IPS-18a (cell line): Measurements from ENCODE around the gene EEF1A2.
A peak's percentile ranks its signal among the peaks of the same experiment; 100 is the strongest.

Experiments used
- H3K27ac ChIP-seq: one replicate; pipeline ENCODE4 v1.5.1; 2013; ENCODE audit warnings: low read length
- H3K27me3 ChIP-seq: one replicate; pipeline ENCODE4 v1.6.1; 2013; ENCODE audit warnings: mild to moderate bottlenecking, low read length; ENCODE audit not compliant: control insufficient read depth, insufficient read depth
- H3K36me3 ChIP-seq: one replicate; pipeline ENCODE4 v1.6.1; 2013; ENCODE audit warnings: low read depth, low read length; ENCODE audit not compliant: control insufficient read depth
- H3K4me1 ChIP-seq: one replicate; pipeline ENCODE4 v1.6.1; 2013; ENCODE audit warnings: low read depth, low read length; ENCODE audit not compliant: control insufficient read depth
- H3K4me3 ChIP-seq: one replicate; pipeline ENCODE4 v1.5.1; 2013; ENCODE audit warnings: low read length
- H3K9ac ChIP-seq: one replicate; pipeline ENCODE4 v1.6.1; 2013; ENCODE audit warnings: mild to moderate bottlenecking, low read length, moderate library complexity
- H3K9me3 ChIP-seq: one replicate; pipeline ENCODE4 v1.6.1; 2013; ENCODE audit warnings: low read depth, low read length; ENCODE audit not compliant: control insufficient read depth

Gene EEF1A2

DNA sequence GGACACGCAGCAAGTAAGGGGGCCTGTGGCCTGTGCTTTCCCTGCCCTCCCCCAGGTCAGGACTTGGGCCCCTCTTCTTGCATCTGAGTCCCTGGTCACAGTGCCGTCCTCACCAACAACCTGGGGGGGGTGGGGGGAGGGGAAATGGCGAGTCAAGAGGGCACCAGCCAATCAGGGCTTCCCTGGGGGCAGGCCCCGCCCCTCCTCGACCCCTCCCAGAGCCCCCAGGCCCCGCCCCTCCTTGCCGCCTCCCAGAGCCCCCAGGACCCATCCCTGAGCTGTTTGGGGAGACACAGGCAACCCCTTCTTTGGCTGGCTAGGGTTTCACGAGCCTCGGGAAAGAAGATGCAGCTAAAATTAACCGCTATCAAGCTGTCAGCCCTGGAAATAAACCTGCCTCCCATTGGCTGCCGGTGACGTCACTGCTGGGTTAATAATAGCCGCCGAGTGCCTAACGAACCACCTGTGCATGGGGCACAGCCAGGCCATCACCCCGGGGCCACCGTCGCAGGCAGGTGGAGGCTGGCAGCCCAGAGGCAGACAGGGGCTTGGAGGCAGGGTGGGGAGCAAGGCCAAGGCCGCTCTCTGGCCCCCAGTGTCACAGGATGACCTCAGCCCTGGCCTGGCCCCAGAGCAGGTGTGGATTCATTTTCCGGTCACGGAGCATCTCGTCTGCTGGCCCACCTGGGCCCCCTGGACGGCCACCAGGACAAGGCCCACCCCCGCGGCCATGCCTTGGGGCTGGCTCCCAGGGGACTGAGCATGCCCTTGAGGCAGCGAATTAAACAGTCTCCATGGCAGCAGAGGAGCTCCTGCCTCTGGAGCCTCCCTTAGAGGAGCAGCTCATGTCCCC lies 3.2 kb upstream of the EEF1A2 start:
- Histone ChIP-seq H3K9ac (no peak overlapping the region), H3K36me3 (no peaks in the 10 kb centered on the region), H3K27ac (no peak overlapping the region), H3K4me1 (peaks cover 4% of the 10 kb centered on the region), H3K27me3 (peaks cover 54% of the 10 kb centered on the region), H3K9me3 (no peaks in the 10 kb centered on the region), H3K4me3 (peak overlapping the region; percentile 39)

DNA sequence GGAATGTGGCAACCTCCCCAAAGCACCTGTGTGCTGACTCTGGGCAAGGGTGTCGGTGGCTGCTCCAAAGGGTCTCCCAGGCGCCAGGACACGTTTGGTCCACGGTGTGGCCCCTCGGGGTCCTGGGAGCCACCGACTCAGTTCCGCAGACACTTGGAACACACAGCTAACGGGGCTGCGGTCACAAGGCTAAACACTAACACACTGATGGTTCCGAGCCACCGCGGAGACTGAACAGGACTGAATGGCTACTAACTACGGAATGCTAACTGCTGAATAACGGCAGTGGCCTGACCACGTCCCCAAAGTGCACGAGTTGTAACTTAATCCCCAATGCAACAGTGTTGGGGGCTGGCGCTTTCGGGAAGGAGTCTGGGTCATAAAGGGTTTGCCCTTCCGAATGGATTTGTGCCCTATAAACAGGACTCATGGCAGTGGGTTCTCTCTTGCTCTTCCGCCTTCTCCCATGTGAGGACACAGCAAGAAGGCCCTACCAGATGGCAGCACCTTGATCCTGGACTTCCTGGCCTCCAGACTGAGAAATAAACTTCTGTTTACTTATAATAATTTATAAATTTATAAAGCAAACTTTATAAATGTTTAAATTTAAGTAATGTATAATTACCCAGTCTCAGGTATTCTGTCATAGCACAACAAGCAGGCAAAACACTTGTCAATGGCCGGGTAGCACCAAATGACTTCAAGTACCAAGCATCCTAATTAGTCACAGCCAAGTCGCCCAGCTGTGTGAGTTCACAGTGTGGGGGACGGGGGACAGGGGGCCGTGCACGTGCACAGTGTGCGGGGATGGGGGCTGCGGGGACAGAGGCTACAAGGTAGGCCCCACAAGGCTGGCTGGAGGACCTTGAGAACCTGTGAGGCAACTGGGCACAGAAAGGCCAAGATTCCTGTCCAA lies 2.3 kb upstream of the EEF1A2 start:
- Histone ChIP-seq H3K4me3 (no peak overlapping the region), H3K9ac (no peak overlapping the region), H3K27me3 (peaks cover 62% of the 10 kb centered on the region), H3K27ac (no peak overlapping the region), H3K4me1 (peaks cover 4% of the 10 kb centered on the region), H3K36me3 (no peaks in the 10 kb centered on the region), H3K9me3 (no peaks in the 10 kb centered on the region)

DNA sequence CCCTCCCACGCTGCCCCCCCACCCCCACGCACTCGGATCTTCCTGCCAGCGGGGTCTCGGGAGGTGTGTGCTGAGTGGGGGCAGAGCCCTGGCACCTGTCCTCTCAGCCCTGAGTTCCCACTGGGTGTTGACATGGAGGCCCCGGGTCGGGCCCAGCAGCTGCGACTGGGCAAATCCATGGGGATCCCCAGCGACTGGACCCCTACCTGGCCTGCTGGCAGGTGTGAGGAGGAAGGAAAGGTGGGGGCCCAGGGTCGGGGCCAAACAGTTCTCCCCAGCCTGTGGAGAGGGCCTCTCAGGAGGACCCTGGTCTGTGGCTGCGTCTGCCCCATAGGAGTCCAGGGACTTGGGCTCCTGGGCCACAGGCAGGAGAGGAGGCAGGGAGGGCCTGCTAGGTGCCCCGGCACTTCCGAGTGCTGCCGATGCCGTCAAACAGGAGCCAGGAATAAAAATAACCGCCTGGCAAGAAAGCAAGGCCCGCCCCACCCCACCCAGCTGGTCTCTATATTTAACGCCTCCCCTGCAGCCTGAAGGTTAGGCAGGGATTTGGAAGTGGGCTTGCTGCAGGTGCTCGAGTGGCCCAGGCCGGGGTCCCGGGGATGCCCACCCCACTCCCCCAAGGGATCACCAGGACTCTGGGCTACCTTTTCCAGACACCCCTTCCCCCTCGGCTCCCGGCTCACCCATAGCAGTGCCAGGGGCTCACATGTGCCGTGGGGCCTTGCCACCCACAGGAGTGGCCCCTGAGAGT lies 1.4 kb upstream of the EEF1A2 start:
- H3K36me3 ChIP-seq, result no peaks in the 10 kb centered on the region
- H3K27me3 ChIP-seq, result peaks cover 71% of the 10 kb centered on the region
- H3K9me3 ChIP-seq, result no peaks in the 10 kb centered on the region
- no peak overlapping the region for H3K9ac ChIP-seq
- H3K27ac ChIP-seq, result no peak overlapping the region
- no peak overlapping the region for H3K4me3 ChIP-seq
- peaks cover 4% of the 10 kb centered on the region for H3K4me1 ChIP-seq

DNA sequence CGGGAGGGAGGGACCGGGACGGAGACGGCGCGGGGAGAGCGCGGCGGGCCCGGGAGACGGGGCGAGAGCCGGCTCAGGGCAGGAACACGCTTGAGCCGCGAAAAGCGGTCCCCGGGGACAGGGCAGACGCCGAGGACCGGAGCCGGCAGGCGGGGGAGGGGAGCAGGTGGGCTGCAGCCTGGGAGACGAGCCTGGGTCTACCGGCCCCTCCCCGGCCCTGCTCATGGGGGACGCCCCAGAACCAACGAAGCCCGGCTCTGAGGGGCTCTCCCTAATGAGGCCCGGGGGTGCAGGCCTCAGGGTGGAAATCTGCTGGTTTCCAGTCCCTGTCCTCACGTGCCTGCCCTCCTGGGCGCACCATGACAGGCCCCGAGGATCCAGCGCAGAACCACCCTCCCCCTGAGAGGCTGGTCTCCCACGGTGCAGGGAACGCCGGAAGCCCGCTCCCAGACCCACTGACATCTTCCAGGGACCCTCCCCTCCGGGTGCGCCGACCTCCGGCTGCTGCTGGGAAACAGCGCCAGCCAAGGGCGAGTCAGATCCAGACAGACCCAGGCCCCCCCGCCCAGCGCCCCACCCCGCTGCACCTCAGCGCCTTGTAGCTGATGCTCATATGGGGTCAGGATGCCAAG lies 571 bp upstream of the EEF1A2 start:
- no peaks in the 10 kb centered on the region for H3K9me3 ChIP-seq
- H3K27ac ChIP-seq, result no peak overlapping the region
- H3K9ac ChIP-seq, result no peak overlapping the region
- H3K27me3 ChIP-seq, result peaks cover 65% of the 10 kb centered on the region
- no peaks in the 10 kb centered on the region for H3K36me3 ChIP-seq
- peak overlapping the region; percentile 33 for H3K4me3 ChIP-seq
- H3K4me1 ChIP-seq, result peaks cover 4% of the 10 kb centered on the region

DNA sequence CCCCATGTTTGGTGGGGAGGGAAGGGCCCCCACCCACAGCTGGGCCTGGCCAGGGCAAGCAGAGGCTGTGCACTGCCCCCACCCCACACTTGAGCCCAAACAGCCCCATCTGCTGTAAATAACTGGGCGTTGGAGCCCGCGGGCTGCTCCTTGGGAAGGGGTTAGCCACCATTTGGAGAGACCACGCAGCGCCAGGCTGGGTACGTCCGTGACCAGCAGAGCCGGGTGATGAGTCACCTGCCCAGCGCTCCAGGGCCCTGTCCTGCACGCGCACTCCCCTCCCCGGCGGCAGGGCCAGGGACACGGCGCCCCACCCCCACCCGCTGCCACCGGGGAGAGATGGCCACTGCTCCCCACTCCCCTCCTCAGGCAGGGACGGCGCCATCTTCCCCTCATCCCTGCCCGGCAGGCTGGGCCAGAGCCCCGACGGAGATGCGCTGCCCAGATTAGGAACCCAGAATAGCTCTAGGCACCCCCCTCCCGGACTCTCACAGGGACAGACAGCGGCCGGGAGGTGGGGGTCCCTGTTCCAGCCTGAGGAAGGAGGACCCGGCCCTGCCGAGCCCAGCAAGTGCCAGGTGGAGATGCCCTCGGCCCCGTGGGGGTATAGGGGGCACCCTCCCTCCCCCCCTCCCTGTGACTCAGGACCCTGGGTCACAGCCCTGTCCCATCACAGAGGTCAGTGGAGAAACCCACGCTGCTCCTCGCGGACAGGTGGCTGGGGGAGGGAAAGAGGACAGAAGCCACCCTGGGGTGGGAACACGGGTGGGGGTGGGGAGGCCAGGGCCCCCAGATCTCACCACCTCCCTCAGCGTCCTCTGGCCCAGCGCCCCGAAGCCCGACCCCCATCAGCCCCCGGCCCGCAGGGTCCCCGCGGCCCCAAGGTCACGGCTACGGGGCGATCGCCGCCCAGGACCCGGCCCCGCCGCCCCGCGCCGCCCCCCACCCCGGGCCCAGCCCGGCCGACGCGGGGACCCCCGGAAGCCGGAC lies 642 bp downstream of the EEF1A2 start:
- peaks cover 55% of the 10 kb centered on the region for H3K27me3 ChIP-seq
- no peaks in the 10 kb centered on the region for H3K36me3 ChIP-seq
- peaks cover 4% of the 10 kb centered on the region for H3K4me1 ChIP-seq
- H3K27ac ChIP-seq, result no peak overlapping the region
- H3K9me3 ChIP-seq, result no peaks in the 10 kb centered on the region
- no peak overlapping the region for H3K9ac ChIP-seq
- H3K4me3 ChIP-seq, result peak overlapping the region; percentile 27

DNA sequence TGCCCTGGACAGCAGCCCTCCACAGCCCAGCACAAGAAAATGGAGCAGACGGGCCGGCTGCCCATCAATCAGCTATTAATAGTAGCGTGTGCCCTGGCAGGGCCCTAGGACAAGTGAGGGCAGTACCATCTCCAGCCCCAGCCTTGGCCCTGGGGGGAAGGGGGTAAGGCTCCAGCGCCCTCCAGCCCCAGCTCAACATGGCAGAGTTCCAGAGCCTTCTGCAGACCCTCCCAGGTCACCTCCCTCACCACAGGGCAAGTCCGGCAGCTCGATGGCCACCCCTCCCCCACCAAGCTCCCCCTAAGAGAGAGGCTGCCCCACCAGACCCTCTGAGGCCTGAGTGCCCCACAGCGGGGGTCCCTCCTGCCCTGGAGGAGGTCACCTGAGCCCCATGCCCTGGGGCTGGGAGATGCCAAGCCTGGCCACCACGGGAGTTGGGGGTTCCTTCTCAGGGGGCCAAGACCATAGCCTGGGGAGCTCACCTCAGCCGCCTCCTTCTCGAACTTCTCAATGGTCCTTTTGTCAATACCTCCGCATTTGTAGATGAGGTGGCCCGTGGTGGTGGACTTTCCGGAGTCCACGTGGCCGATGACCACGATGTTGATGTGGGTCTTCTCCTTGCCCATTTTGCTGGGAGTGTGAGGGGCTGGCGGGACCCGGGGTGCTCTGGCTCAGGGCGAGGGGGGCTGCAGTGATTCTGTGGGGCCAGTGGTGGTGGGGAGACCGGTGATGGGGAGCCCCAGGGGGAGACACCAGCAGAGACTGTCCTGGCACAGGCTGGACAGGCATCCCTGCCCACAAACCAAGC lies 1.5 kb downstream of the EEF1A2 start:
- H3K27me3 ChIP-seq, result peaks cover 55% of the 10 kb centered on the region

DNA sequence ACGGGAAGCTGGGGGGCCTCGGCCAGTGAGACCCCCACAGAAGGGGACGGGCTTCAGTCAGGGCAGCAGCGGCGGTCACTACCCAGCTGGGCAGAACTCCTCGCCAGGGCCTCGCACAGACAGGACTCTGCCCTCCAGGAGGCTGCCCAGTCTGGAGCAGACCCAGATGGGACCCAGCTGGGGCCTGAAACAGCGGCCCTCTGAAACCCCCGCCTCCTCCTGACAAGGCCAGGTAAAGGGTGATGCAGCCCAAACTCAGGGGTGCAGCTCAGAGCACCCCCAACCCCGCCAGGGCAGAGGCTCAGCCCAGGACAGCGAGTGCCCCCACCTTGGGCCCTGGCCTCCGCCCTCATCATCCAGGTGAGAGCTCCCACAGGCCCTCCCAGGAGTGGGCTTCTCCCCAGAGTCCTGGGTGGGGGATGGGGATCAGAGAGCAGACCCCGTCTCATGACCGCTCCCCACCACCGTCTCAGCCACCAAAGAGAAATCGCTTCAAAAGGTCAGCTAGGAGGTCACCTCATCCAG lies 2.2 kb downstream of the EEF1A2 start:
- peak overlapping the region; percentile 31 for H3K4me3 ChIP-seq
- no peak overlapping the region for H3K9ac ChIP-seq
- H3K27ac ChIP-seq, result no peak overlapping the region

More for the DNA sequence above, 1.5 kb downstream of the EEF1A2 start:
- Histone ChIP-seq H3K4me3 (peak overlapping the region; percentile 27), H3K27ac (no peak overlapping the region), H3K9ac (no peak overlapping the region), H3K4me1 (peaks cover 4% of the 10 kb centered on the region), H3K36me3 (no peaks in the 10 kb centered on the region), H3K9me3 (no peaks in the 10 kb centered on the region)

DNA sequence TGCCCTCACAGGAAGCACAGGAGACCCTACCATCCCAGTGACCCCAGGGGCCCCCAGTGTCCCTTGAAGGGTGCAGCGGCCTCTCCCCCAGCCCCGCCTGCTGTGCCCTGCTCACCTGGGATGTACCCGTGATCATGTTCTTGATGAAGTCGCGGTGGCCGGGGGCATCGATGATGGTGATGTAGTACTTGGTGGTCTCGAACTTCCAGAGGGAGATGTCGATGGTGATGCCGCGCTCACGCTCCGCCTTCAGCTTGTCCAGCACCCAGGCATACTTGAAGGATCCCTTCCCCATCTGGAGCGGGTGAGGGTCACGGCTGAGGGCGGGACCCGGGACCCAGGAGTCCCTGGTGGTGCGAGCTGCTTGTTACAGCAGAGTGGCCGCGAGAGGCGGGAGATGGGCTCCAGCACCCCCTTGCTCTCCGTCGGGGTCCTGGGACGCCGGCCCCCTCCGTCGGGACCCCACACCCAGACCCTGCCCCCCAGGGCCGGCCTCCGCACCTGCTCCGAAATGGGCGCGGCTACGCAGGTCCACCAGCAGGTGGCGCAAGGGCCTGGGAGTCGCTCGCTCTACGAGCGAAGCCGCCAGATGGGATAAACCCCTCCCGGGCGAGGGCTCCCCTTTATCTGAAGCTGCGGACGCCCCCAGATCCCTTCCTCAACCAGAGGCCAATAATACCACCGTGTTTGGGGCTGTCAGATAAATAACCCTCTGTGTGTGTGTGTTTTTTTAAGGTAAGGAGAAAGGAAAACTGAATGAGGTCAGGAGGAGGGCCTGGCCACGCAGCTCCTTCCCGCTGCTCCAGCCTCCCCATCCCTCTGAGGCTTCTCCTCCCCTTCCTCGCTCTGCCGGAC lies 2.9 kb downstream of the EEF1A2 start:
- H3K36me3 ChIP-seq, result no peaks in the 10 kb centered on the region
- no peaks in the 10 kb centered on the region for H3K4me1 ChIP-seq
- peaks cover 57% of the 10 kb centered on the region for H3K27me3 ChIP-seq
- no peak overlapping the region for H3K27ac ChIP-seq
- peak overlapping the region; percentile 31 for H3K4me3 ChIP-seq
- no peak overlapping the region for H3K9ac ChIP-seq
- H3K9me3 ChIP-seq, result no peaks in the 10 kb centered on the region

More for the DNA sequence above, 2.2 kb downstream of the EEF1A2 start:
- no peaks in the 10 kb centered on the region for H3K36me3 ChIP-seq
- no peaks in the 10 kb centered on the region for H3K4me1 ChIP-seq
- no peaks in the 10 kb centered on the region for H3K9me3 ChIP-seq
- H3K27me3 ChIP-seq, result peaks cover 55% of the 10 kb centered on the region

DNA sequence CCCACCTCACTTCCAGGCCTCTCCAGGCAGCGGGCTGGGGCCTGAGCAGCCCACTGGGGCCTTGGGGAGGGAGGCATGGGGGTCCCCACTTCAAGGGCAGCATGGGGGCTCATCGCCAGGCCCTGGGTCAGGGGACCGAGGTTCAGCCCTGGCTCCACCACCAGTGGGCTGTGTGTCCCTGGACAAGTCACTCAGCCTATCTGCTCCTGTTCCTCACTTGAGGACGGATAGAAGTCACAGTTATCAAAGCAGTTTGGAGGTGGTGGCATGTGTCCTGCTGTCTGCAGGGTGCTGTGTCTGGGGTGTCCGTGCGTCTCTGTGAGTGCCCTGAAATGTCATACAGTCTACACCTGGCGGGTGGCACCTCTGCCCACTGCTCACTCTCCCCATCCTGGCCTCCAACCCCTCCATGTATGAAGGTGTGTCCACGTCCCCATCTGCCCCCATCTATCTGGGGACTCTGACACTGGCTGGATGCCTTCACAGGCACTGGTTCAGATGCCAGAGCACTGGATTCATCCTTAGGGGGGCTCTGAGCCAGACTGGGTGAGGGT lies 3.6 kb downstream of the EEF1A2 start:
- H3K27me3 ChIP-seq, result peaks cover 57% of the 10 kb centered on the region
- H3K4me3 ChIP-seq, result no peak overlapping the region
- no peaks in the 10 kb centered on the region for H3K4me1 ChIP-seq
- no peaks in the 10 kb centered on the region for H3K9me3 ChIP-seq
- H3K27ac ChIP-seq, result no peak overlapping the region
- H3K36me3 ChIP-seq, result no peaks in the 10 kb centered on the region
- no peak overlapping the region for H3K9ac ChIP-seq
